ENCODE measurements around the gene NSD1.
"Not testable (repeated sequence)": the region's sequence is repeated elsewhere in the genome, so short reads cannot be mapped to it uniquely, and the experiment has no call there.

Gene NSD1

DNA sequence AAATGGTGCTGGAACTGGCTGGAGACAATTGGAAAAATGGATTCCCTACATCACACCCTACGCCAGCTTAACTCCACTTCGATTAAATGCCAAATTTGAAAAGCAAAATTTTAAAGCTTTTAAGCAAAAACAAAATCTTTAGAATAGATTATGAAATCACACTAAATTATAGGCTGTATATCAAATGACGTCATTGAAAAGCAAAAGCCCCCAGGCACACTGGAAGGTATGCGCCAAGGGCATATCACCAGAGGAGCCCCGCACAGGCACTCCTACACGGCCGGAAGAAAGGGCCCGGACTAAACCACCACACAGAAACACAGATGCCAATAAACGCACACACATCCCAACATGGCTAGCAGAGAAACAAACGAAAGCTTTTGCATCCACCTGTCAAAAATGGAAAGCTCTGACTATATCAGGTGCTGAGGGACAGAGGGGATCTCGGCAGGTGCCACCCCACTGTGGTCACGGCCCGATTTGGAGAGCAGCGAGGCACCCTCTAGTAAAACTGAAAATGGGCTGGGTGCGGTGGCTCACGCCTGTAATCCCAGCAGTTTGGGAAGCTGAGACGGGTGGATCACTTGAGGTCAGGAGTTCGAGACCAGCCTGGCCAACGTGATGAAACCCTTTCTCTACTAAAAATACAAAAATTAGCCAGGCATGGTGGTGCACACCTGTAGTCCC lies 195.1 kb downstream of the NSD1 start:
- no peak for DNase-seq (ENCODE audit: low read depth in 2 of 2)

DNA sequence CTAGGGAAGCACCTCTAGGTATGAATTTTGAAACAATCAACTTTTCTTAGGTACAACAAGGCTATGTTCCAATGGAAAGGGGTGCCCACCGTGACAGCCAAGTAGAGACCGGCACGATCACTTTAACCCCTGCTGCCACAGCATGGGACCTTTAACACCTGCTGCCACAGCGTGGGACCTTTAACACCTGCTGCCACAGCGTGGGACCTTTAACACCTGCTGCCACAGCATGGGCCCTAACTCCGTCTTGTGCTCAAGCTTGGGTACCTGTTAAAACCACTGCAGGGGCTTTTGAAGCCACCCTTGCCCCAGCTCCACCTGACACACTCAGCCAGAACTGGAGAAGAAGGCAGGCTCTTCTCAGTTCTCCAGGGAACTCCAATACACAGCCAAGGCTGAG lies 196.3 kb downstream of the NSD1 start:
- DNase-seq (ENCODE audit: low read depth in 2 of 2): no peak

DNA sequence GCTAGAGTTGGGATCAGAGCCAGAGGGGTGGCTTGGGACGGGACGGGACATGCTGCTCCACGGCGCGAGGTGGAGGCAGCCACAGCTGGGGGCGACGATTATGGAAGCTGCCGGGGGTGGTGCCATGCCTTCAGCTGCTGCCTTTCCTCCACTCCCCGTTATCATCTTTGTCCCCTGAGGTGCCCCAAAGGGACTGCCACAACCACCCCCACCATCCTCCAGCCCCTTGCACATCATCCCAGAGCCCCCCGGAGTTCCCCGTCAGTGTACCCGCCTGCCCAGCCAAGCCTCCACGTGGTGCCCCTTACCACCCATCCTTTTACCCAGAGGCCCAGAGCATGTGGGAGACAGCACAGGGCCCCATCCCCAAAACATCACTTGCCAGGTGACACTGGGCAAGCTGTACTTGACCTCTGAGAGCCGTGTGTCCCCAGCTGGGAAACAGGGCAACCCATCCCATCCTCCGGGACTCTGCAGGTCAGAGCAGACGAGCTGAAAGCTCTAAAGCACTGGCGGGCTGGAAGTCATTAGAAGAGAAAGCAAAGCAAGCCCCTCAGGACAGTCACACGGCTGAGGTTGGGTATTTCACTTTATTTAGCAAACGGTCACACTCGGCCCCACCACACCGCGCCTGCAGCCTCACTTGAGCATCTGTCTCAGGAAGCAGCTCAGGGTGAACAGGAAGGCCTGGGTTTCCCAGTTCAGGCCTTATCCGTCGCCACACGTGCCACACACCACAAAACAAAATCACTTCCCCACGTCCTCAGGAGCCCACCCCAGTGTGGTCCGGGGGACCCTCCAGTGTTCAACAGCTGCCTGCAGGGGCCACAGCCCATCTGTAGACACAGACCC lies 197.6 kb downstream of the NSD1 start:
- no peak for DNase-seq (ENCODE audit: low read depth in 2 of 2)

DNA sequence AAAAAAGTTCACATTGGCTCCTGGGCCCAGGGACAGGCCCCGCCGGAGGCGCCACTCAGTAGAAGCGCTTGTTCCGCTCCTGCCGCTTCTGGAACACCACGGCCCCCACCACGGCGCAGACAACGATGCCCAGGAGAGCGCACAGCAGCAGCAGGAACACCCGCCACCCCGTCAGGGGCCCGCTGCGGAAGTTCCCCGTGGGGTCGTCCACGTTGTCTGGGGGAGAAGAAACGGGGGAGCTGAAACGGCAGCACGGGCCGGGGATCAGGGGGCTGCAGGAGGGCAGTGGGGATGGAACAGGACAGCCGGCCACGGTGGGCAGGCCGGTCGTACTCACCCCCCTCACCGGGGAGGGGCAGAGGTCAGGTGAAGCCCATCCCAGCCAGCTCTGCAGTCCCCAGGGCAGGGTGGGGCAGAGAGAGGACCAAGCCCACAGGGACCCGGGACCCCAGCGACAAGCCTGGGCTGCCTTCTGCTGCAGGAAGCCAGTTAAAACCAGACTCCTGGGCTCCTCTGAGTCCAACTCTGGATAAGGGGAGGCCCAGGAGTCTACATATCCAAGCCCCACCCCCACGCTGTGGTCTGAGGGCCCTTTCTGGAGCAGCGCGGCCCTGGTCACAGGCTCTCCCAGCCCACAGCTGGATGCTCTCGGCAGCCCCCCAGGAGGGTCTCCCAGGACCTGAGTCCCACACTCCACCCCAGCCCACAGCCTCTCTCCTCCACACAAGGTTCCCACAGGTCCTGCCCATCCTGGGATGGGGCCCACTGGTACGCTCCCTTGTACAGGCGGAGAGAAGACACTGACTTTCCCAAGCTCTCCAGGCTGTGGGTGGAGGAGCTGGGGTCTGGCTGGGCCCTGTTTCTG lies 198.7 kb downstream of the NSD1 start:
- DNase-seq (ENCODE audit: low read depth in 2 of 2): no peak

DNA sequence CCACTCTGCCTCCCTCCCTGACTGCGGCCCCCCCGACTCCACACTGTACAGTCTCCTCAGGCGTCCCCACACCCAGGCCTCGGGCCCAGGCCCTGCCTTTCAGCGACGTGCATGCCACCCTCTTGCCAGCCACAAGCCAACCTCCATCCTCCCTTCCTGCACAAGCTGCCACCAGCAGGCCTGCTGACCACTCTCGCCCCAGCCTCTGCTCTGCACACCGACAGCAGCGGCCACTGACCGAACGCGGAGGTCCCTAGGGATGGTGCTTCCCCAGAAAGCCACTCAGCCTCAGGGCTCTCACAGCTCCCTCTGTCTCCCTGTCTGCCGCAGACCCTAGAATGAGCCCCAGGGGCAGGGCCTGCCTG lies 199.3 kb downstream of the NSD1 start:
- no peak for DNase-seq (ENCODE audit: low read depth in 2 of 2)

DNA sequence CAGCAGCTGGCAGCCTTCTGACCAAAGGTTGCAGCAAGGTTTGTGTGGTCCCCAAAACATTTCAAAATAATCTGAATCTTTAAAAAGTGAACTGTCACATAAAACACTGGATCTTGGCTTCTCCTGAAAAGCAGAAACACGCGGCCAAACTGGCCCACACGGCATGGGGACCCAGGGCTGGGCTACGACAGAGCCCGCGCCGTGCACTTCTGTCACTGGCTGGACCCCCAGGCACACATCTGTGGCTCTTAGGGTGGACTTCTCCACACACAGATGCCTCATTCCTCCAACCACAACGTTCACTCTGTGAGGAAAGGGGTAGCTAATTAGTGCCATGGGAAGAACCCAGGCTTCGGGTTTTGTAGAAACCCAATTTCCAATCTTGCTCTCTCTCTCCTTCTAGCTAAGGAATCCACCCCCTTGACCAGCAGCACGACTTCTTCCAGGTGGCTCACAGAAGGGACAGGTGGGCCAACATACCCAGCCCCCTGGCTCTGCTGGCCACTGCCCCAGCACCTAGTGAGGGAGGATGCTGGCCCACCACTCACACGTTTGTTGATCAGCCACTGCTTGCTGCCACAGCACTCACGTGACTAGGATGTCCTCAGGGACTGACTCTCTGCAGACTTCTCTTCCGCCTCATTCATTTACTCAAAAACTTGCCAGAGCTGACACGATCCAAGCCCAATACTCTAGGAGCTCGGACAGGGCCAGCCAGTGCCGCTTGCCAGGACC lies 200.0 kb downstream of the NSD1 start:
- DNase-seq (ENCODE audit: low read depth in 2 of 2): no peak

DNA sequence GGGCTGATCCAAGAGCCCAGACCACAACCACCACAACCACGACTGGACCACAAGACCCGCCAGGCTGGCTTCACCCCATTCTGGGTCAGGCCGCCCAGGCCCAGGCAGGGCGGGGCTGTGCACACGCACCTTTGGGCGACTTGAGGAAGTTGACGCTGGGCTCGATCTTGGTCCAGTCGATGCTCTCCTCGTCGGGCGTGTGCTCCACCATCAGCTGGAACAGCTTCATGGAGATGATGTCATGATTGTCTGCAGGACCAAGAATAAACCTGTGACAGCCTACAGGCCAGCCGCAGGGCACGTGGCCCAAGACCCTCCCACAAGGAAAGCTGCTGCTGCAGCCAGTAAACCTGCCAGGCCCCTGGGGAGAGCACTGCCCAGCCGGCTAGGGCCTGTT lies 200.6 kb downstream of the NSD1 start:
- no peak for DNase-seq (ENCODE audit: low read depth in 2 of 2)

DNA sequence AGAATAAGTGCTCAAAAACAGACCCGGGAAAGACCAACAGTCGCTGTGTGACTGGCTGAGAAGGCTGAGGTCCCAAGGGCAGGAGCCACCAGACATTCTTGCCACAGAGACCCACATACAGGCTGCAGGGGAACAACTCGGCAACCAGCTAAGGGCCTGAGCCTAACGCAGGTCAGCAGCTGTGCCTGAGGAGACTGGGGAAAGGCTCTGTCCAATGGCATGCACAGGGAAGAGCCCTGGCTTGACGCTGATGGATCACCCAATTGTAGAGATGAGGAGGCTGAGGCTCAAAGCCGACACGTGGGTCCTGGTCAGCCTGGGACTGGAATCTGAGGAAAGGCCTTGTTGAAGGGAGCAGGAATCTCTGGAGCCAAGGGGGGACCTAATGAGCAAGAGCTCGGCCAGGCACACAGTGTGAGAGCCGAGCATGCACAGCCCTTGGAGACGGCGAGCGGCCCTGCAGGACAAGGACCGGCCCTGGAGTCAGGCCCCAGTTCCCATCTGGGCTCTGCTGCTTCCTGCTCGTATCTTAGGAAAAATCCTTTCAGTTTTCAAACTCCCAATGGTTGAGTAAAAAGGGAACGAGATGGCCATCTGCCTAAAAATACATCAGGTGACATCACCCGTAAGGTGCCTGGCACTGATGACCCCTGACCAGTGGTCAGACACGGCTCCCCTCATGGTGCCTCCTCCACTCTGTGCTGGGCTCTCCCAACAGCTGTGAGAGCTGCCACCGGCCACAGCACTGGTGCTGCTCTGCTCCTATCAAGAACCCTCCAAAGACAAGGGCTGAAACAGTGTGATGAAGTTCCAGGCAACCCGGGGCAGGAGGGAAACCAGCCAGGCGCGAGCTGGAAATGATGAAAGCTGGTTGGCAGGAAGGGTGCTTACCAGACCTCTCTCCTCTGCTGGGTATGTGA lies 201.5 kb downstream of the NSD1 start:
- no peak for DNase-seq (ENCODE audit: low read depth in 2 of 2)

DNA sequence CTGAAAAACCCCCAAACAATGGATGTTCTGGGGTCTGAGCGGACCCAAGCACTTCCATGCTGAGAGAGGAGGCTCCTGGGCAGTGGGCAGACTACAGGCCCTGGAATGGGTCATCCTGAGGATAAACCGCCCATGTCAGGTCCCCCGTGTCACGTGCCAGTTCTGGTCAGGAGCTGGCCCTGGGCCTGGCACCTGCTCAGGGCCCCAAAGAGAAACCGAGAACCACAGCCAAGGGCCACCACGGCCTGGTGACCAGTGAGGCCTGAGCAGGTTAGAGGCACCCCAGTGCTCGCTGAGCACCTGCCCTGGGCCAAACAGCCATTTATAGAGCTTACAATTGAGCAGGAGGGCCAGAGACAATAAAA lies 202.1 kb downstream of the NSD1 start:
- DNase-seq (ENCODE audit: low read depth in 2 of 2): no peak

DNA sequence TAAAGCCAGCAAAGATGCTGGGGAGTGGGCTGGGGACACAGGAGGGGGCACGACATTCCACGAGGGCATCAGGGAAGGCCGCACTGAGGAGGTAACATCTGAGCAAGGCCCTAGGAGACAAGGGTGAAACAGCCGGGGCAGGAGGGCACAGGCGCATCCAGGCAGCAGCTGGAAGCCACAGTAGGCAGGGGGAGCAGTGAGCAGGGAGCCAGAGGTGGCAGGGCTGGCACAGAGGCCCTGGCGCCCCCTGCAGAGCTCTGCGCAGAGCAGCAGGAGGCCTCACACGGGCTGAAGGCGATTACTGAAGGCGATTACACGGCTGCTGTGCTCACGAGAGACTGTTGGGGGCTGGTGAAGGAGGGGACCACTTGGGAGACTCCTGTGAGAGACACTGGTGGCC lies 202.5 kb downstream of the NSD1 start:
- no peak for DNase-seq (ENCODE audit: low read depth in 2 of 2)

DNA sequence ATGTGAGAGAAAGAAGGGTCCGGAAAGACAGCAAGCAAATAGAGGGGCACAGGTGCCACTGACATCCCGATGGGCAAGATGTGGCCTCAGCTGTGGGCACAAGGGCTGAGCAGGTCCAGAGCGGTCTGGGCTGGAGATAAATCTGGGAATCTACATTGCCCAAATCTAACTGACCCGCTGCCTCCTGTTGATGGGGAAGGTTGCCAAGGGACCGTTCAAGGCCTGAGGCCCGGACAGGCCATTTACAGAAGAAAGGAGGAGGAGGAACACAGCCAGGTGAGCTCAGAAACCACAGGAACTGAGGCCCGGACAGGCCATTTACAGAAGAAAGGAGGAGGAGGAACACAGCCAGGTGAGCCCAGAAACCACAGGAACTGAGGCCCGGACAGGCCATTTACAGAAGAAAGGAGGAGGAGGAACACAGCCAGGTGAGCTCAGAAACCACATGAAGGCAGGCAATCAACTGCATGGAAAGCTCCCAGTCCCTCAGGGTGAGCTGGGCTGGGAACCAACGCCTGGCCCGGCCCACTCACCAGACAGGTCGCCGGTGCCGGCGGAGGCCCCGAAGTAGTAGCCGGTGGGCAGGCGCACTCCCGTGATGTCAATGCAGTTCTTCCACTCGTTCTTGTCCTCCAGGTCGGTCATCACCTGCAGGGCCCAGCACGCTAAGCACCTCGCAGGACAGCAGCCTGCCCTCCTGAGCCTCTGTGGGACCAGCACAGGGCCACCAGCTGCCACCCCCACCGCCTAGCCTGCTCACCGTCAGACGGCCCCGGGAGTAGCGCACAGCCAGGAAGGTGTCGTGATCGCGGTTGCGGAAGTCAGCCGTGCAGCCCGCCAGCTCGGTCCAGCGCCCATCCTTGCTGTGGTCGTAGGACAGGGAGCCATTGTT lies 203.3 kb downstream of the NSD1 start:
- DNase-seq (ENCODE audit: low read depth in 2 of 2): no peak

DNA sequence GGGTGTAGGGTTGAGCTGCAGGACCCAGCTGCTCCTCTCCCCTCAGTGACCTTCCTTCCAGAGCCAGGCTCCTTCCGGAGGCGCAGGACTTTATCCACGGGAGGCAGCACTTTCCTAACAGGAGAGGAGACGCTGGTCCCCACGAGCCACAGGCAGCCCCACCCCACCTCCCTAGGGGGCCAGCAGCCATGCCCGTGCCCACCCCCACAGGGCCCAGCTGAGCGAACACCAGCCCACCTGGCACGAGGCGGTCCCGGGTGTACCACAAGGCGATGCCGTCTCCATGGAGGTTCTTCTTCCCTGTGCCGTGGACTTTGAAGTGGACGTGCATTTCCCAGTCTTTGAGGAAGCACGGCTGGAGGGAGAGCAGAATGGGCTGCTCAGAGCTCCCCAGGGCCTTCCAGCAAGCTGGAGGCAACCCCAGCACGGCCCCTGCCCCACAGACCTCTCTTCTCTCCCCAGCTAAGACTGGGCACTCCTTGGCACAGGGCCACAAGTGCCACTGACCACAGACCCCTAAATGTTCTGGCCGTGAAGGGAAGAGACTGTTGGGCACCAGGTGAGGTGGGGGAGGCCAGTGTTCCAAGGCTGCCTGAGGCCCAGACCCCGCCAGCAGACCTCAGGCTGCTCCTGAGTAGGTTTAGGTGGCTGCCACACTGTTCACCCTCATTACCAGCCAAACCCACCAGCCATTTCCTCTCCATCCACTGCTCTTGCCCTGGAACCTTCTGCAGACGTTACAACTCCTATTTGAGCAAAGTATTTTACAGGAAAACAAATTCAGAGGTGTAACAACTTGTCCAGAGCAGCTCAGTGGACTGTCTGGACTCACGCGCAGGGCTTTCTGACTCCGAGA lies 204.9 kb downstream of the NSD1 start:
- no peak for DNase-seq (ENCODE audit: low read depth in 2 of 2)

DNA sequence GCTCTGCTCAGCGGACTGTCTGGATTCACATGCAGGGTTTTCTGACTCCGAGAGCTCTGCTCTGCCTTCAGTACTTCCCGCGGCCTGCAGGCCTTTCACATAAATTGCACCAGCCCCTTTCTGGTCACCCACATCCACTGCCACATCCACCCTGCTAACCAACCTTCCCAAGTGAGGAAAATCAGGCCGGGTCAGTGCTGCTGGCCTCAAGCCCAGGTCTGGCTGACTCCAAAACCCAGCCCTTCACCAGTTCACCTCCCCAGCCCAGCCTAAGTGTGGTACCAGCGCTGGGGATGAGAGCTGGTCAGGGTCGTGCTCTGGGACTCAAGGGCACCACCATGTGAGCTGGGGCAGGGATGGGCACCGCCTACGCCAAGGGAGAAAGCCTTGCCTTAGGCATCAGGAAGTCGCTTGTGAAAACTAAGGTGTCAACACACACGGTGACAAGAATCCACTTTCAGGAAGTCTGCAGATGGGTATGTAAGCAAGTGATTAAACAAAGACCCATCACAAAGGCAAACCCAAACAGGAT lies 205.6 kb downstream of the NSD1 start:
- no peak for DNase-seq (ENCODE audit: low read depth in 2 of 2)

DNA sequence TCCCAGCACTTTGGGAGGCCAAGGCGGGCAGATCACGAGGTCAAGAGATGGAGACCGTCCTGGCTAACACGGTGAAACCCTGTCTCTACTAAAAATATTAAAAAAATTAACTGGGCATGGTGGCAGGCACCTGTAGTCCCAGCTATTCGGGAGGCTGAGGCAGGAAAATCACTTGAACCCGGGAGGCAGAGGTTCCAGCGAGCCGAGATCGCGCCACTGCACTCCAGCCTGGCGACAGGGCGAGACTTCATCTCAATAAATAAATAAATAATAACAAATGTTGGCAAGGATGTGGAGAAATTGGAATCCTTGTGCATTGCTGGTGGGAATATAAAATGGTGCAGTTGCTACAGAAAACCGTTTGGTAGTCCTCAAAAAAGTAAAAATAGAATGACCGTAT lies 209.4 kb downstream of the NSD1 start:
- DNase-seq (ENCODE audit: low read depth in 2 of 2): not testable (repeated sequence)

DNA sequence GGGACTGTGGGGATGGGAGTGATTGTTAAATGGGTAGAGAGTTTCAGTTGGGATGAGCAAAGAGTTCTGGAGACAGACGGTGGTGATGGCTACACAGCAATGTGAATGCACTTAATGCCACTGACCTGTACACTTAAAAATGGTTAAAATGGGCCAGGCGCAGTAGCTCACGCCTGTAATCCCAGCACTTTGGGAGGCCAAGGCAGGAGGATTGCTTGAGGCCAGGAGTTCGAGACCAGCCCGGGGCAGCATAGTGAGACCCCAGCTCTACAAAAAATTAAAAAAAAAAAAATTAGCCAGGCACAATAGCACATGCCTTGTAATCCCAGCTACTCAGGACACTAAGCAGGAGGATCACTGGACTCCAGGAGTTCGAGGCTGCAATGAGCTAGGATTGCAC lies 210.2 kb downstream of the NSD1 start:
- DNase-seq (ENCODE audit: low read depth in 2 of 2): no peak

DNA sequence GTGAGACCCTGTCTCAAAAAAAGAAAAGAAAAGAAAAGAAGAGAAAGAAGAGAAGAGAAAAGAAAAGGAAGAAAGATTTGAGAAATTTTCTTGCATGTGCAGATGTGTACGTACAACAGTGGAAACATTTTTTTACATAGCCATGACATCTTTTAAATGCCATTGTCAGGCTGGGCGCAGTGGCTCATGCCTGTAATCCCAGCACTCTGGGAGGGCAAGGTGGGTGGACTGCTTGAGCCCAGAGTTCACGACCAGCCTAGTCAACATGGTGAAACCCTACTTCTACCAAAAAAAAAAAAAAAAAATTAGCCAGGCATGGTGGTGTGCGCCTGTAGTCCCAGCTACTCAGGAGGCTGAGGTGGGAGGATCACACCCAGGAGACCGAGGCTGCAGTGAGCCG lies 211.3 kb downstream of the NSD1 start:
- no peak for DNase-seq (ENCODE audit: low read depth in 2 of 2)

DNA sequence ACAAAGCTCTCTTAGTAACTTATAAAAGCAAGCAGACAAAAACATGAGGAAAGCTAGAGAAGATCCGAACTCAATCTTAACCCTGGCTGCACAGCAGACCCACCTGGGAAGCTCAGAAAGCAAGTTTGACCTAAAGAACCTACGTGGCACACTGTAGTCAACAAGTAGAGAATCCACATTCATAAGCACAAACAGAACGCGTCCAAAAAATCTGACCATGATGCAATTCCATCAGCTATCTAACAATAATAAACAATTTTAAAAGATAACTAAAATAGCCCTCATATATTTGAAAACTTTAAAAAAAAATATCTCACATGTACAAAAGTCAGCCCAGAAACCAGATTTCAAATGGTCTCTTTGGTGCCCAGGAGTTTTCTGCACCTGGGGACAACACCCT lies 213.2 kb downstream of the NSD1 start:
- DNase-seq (ENCODE audit: low read depth in 2 of 2): no peak

DNA sequence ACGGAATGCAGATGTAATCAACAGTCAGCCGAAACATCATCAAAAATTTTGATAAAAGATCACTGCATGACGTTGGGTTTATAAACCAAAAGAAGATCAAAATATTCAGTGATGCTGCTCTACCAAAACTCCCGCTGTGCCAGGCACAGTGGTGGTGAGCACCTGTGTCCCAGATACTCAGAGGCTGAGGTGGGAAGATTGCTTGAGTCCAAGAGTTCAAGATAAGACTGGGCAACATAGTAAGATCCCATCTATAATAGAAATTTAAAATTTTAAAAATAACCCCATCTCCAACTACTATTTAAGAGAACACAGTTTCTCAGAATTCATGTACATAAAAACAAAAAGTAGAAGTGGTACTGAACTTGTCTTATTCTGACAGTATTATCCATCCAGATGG lies 214.1 kb downstream of the NSD1 start:
- no peak for DNase-seq (ENCODE audit: low read depth in 2 of 2)

DNA sequence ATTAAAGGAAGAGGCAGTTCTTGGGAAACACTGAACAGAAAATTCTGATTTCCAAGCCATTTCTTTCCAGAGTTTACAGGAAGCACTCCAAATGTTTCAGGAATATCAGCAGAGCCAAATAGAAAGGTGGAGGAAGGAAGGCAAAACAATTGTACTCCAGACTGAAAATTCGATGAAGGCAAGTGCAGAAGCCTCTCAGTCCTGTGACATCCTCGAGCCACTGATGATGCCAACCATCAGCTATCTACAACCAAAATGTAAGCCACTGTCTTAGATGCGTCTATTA lies 215.7 kb downstream of the NSD1 start:
- no peak for DNase-seq (ENCODE audit: low read depth in 2 of 2)

Data from stimulated activated CD4-positive, alpha-beta T cell treated with anti-CD3 and anti-CD28 coated beads, Interleukin-15, amount 100 ng/mL, for 48 hours (primary cell).